ENCODE data around the gene MCM8. TPM values are rescaled to one million over a fixed set of nuclear protein-coding genes. Genes with fewer than 3 reads are reported as not detected.

MCM8 gene
- total RNA-seq (2014; rRNA removed; shearing (Covaris generic)) (6.4 and 7.7 TPM in 2 replicates), polyA plus RNA-seq (2016; fragmentation: Nextera tagmentation; extraction: Ambion mirVana) (1.0 and 1.5 TPM in 2 replicates)

GRCh38 chr20:5950271-5951031, at the start of gene MCM8, which contains the start of gene TRMT6:
TSS of gene MCM8 (plus strand) at chr20:5950652. CDS start at chr20:5952016, 1,364 bp downstream.
TSS of gene TRMT6 (minus strand) at chr20:5950533. CDS start at chr20:5950405, 128 bp downstream.
- 1 to 2% methylated on average over 57 to 61 of the region's 61 CpGs for WGBS, 2 experiments (ENCODE audit: low coverage in 1 of 2, low lambda C conversion rate in 2 of 2, missing lambda C conversion rate in 2 of 2)
- in situ Hi-C loops (cut with MboI): no loop called here
- H3F3A ChIP-seq (ENCODE audit: insufficient read depth): peaks cover 15% of the 10 kb centered on the region
- DNase-seq: peak; percentile 99
- no peaks in the 10 kb centered on the region for H3K27me3 ChIP-seq (replicated peaks; ENCODE audit: insufficient read depth)
- peak within 1 kb of the TSS; percentile 94 for H2AFZ ChIP-seq
- peaks cover 16% of the 10 kb centered on the region for H3K4me1 ChIP-seq (ENCODE audit: insufficient read depth)
- peak within 1 kb of the TSS; percentile 66 for H3K27ac ChIP-seq
- H4K20me1 ChIP-seq (ENCODE audit: insufficient read depth): no peaks in the 10 kb centered on the region
- H3K4me3 ChIP-seq: peak within 1 kb of the TSS; percentile 92
- peak within 1 kb of the TSS; percentile 95 for H3K4me2 ChIP-seq (ENCODE audit: unreplicated experiment)
- no peaks in the 10 kb centered on the region for H3K9me2 ChIP-seq (ENCODE audit: insufficient read depth)
- peaks cover 10% of the 10 kb centered on the region; the same call in 1 of the 2 replicates for H3K36me3 ChIP-seq (ENCODE audit: low read depth)
- H3K79me2 ChIP-seq (ENCODE audit: insufficient read depth): peaks cover 46% of the 10 kb centered on the region
- peak within 1 kb of the TSS; percentile 82 for H3K9ac ChIP-seq
- TF ChIP-seq EZH2 (IDR thresholded peaks at IDR 0.05; ENCODE audit: insufficient read depth, poor library complexity, severe bottlenecking) (no peak), EZH2phosphoT487 (IDR thresholded peaks at IDR 0.05; ENCODE audit: insufficient read depth, low read depth) (no peak)
- no peaks in the 10 kb centered on the region for H3K9me3 ChIP-seq (ENCODE audit: low read depth)

GRCh38 chr20:5900908-5901307, 49.5 kb upstream of the MCM8 start:
- H3K9me2 ChIP-seq (ENCODE audit: insufficient read depth): no peaks in the 10 kb centered on the region
- in situ Hi-C loops (cut with MboI): no loop called here
- no peaks in the 10 kb centered on the region; the same call in 1 of the 2 replicates for H3K27me3 ChIP-seq (replicated peaks; ENCODE audit: insufficient read depth)
- TF ChIP-seq EZH2phosphoT487 (IDR thresholded peaks at IDR 0.05; ENCODE audit: insufficient read depth, low read depth): no peak
- TF ChIP-seq EZH2 (IDR thresholded peaks at IDR 0.05; ENCODE audit: insufficient read depth, poor library complexity, severe bottlenecking): no peak
- no peak overlapping the region for H3K4me3 ChIP-seq
- H3K9ac ChIP-seq: no peak overlapping the region
- WGBS, 2 experiments (ENCODE audit: low coverage in 1 of 2, low lambda C conversion rate in 2 of 2, missing lambda C conversion rate in 2 of 2): 38 to 66% methylated on average over 1 of the region's 1 CpG
- no peaks in the 10 kb centered on the region for H3K4me1 ChIP-seq (ENCODE audit: insufficient read depth)
- no peaks in the 10 kb centered on the region for H3F3A ChIP-seq (ENCODE audit: insufficient read depth)
- no peak overlapping the region for H3K27ac ChIP-seq
- no peak overlapping the region for H2AFZ ChIP-seq
- no peak for DNase-seq
- H3K79me2 ChIP-seq (ENCODE audit: insufficient read depth): no peaks in the 10 kb centered on the region
- no peaks in the 10 kb centered on the region for H3K9me3 ChIP-seq (ENCODE audit: low read depth)
- H3K4me2 ChIP-seq (ENCODE audit: unreplicated experiment): no peak overlapping the region
- no peaks in the 10 kb centered on the region for H3K36me3 ChIP-seq (ENCODE audit: low read depth)
- H4K20me1 ChIP-seq (ENCODE audit: insufficient read depth): no peaks in the 10 kb centered on the region

- peaks cover 26% of the 10 kb centered on the region for H3K27me3 ChIP-seq (replicated peaks; ENCODE audit: insufficient read depth)
- no peak for DNase-seq
- H3K79me2 ChIP-seq (ENCODE audit: insufficient read depth): no peaks in the 10 kb centered on the region
- H3K27ac ChIP-seq: no peak overlapping the region
- no peak overlapping the region for H3K4me3 ChIP-seq
- H2AFZ ChIP-seq: no peak overlapping the region
- H3K36me3 ChIP-seq (ENCODE audit: low read depth): no peaks in the 10 kb centered on the region
- H4K20me1 ChIP-seq (ENCODE audit: insufficient read depth): no peaks in the 10 kb centered on the region
- H3K4me2 ChIP-seq (ENCODE audit: unreplicated experiment): no peak overlapping the region
- WGBS, 2 experiments (ENCODE audit: low coverage in 1 of 2, low lambda C conversion rate in 2 of 2, missing lambda C conversion rate in 2 of 2): 30 to 33% methylated on average over 2 of the region's 2 CpGs
- no peaks in the 10 kb centered on the region for H3F3A ChIP-seq (ENCODE audit: insufficient read depth)
- in situ Hi-C loops (cut with MboI): no loop called here
- TF ChIP-seq EZH2phosphoT487 (IDR thresholded peaks at IDR 0.05; ENCODE audit: insufficient read depth, low read depth): no peak
- TF ChIP-seq EZH2 (IDR thresholded peaks at IDR 0.05; ENCODE audit: insufficient read depth, poor library complexity, severe bottlenecking): no peak
- H3K9me2 ChIP-seq (ENCODE audit: insufficient read depth): no peaks in the 10 kb centered on the region
- H3K9me3 ChIP-seq (ENCODE audit: low read depth): no peaks in the 10 kb centered on the region
- no peaks in the 10 kb centered on the region for H3K4me1 ChIP-seq (ENCODE audit: insufficient read depth)
- H3K9ac ChIP-seq: no peak overlapping the region
These were observed 41.5 kb upstream of the MCM8 start for GRCh38 chr20:5908981-5909380.

- WGBS, 2 experiments (ENCODE audit: low coverage in 1 of 2, low lambda C conversion rate in 2 of 2, missing lambda C conversion rate in 2 of 2): 59 to 61% methylated on average over 6 of the region's 6 CpGs
- DNase-seq: no peak
- in situ Hi-C loops (cut with MboI): no loop called here
These were observed 40.3 kb upstream of the MCM8 start for GRCh38 chr20:5910186-5910585.

More at GRCh38 chr20:5910186-5910585, 40.3 kb upstream of the MCM8 start:
- Histone ChIP-seq H3K4me2 (ENCODE audit: unreplicated experiment) (no peak overlapping the region), H4K20me1 (ENCODE audit: insufficient read depth) (no peaks in the 10 kb centered on the region), H3K27me3 (replicated peaks; ENCODE audit: insufficient read depth) (peaks cover 26% of the 10 kb centered on the region), H3K79me2 (ENCODE audit: insufficient read depth) (no peaks in the 10 kb centered on the region), H2AFZ (no peak overlapping the region), H3K36me3 (ENCODE audit: low read depth) (no peaks in the 10 kb centered on the region), H3F3A (ENCODE audit: insufficient read depth) (no peaks in the 10 kb centered on the region), H3K9ac (no peak overlapping the region), H3K4me1 (ENCODE audit: insufficient read depth) (no peaks in the 10 kb centered on the region), H3K9me3 (ENCODE audit: low read depth) (no peaks in the 10 kb centered on the region), H3K9me2 (ENCODE audit: insufficient read depth) (no peaks in the 10 kb centered on the region), H3K4me3 (no peak overlapping the region), H3K27ac (no peak overlapping the region)
- TF ChIP-seq EZH2phosphoT487 (IDR thresholded peaks at IDR 0.05; ENCODE audit: insufficient read depth, low read depth) (no peak), EZH2 (IDR thresholded peaks at IDR 0.05; ENCODE audit: insufficient read depth, poor library complexity, severe bottlenecking) (no peak)

Data from GM23248 (cell line).